ENCODE measurements around the gene RDX. TPM values are rescaled to one million over a fixed set of nuclear protein-coding genes. Genes with fewer than 3 reads are reported as not detected.

The RDX gene
- total and polyA plus RNA-seq, 4 donors: 126 to 185 (median 155) TPM

DNA sequence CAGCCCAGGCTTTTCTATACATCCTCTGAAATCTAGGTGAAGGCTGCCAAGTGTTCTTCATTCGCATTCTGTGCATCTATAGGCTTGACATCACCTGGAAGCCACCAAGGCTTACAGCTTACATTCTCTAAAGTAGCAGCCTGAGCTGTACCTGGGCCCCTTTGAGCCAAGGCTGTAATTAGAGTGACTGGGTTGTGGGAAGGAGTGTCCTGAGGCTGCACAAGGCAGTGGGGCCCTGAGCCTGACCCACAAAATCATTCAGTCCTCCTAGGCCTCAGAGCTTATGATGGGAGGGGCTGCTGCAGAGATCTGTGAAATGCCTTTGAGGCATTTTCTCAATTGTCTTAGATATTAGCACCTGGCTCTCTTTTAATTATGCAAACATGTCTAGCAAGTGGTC, 33.0 kb upstream of the RDX start:
- Histone ChIP-seq H3K27me3 (ENCODE audit: control insufficient read depth, insufficient read depth, low read length) (no peaks in the 10 kb centered on the region), H3K4me3 (ENCODE audit: low read depth, low read length) (no peak overlapping the region), H3K4me1 (ENCODE audit: control insufficient read depth, insufficient read depth, low read length) (no peaks in the 10 kb centered on the region), H3K9me3 (ENCODE audit: control insufficient read depth, insufficient read depth, low read length) (peaks cover 7% of the 10 kb centered on the region), H3K36me3 (ENCODE audit: control insufficient read depth, insufficient read depth, low read length) (no peaks in the 10 kb centered on the region), H3K27ac (ENCODE audit: low read depth, low read length) (no peak overlapping the region)
- DNase-seq (ENCODE audit: low read depth in 4 of 6, low spot score in 6 of 6): no peak
- 100% methylated on average over 1 of the region's 1 CpG for WGBS (ENCODE audit: insufficient coverage)

DNA sequence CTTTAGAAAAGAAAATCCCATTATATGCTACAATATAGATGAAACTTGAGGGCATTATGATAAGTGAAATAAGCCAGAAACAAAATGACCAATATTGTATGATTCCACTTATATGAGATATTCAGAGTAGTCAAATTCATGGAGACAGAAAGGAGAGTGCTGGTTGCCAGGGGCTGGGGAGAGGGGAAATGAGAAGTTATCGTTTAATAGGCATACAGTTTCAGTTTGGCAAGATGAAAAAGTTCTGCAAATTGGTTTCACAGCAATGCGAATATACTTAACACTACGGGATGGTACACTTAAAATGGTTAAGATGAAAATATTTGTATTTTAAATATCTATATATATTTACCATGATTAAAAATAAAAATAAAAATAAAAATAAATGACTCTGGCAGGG, 31.1 kb upstream of the RDX start:
- Histone ChIP-seq H3K27me3 (ENCODE audit: control insufficient read depth, insufficient read depth, low read length) (no peaks in the 10 kb centered on the region), H3K4me3 (ENCODE audit: low read depth, low read length) (no peak overlapping the region), H3K27ac (ENCODE audit: low read depth, low read length) (no peak overlapping the region), H3K9me3 (ENCODE audit: control insufficient read depth, insufficient read depth, low read length) (peaks cover 7% of the 10 kb centered on the region), H3K4me1 (ENCODE audit: control insufficient read depth, insufficient read depth, low read length) (no peaks in the 10 kb centered on the region), H3K36me3 (ENCODE audit: control insufficient read depth, insufficient read depth, low read length) (no peaks in the 10 kb centered on the region)
- no peak for DNase-seq (ENCODE audit: low read depth in 4 of 6, low spot score in 6 of 6)
- WGBS (ENCODE audit: insufficient coverage): no CpG with 5 or more reads among the region's 3 CpGs

DNA sequence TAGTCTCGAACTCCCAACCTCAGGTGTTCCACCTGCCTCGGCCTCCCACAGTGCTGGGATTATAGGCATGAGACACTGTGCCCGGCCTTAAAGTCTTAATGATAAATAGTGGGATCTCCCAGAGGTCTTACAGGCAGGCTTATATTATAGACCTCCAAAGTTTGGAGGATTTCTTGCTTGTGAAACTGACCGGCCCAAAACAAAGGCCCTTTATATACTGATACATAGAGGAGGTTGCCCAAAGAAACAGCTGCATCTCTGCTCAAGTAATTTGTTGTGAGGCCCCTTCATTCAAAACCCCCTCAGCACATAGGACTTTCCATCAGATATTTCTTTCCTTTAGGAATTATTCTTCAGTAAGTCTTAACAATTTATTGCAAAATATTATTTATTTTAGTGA, 27.4 kb upstream of the RDX start:
- H3K27me3 ChIP-seq (ENCODE audit: control insufficient read depth, insufficient read depth, low read length): no peaks in the 10 kb centered on the region
- H3K4me3 ChIP-seq (ENCODE audit: low read depth, low read length): no peak overlapping the region
- H3K4me1 ChIP-seq (ENCODE audit: control insufficient read depth, insufficient read depth, low read length): no peaks in the 10 kb centered on the region
- no peaks in the 10 kb centered on the region for H3K9me3 ChIP-seq (ENCODE audit: control insufficient read depth, insufficient read depth, low read length)
- no peak for DNase-seq (ENCODE audit: low read depth in 4 of 6, low spot score in 6 of 6)
- WGBS (ENCODE audit: insufficient coverage): 0% methylated on average over 1 of the region's 4 CpGs
- H3K36me3 ChIP-seq (ENCODE audit: control insufficient read depth, insufficient read depth, low read length): no peaks in the 10 kb centered on the region
- no peak overlapping the region for H3K27ac ChIP-seq (ENCODE audit: low read depth, low read length)

DNA sequence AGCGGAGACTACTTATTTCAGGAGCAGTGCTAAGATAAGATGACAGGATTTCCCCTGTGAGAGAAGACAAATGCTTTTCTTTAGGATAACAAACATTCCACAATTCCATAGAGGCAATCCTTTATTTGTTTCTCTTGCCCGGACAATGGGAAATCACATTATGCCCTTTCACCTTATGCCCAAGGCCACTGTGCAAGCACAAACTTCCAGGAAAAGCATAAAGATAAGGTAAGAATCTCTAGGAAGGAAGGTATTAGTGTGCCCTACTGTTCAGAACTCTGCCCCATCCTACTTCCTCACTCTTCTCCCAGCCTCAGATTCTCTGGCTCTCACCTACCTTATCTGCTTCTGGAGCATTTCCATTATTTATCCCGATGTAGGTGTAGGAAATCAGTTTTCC, 23.1 kb upstream of the RDX start:
- Histone ChIP-seq H3K9me3 (ENCODE audit: control insufficient read depth, insufficient read depth, low read length) (no peaks in the 10 kb centered on the region), H3K36me3 (ENCODE audit: control insufficient read depth, insufficient read depth, low read length) (no peaks in the 10 kb centered on the region), H3K27ac (ENCODE audit: low read depth, low read length) (no peak overlapping the region), H3K4me1 (ENCODE audit: control insufficient read depth, insufficient read depth, low read length) (peaks cover 4% of the 10 kb centered on the region), H3K4me3 (ENCODE audit: low read depth, low read length) (no peak overlapping the region), H3K27me3 (ENCODE audit: control insufficient read depth, insufficient read depth, low read length) (no peaks in the 10 kb centered on the region)
- WGBS (ENCODE audit: insufficient coverage): no CpG with 5 or more reads among the region's 3 CpGs
- no peak for DNase-seq (ENCODE audit: low read depth in 4 of 6, low spot score in 6 of 6)

DNA sequence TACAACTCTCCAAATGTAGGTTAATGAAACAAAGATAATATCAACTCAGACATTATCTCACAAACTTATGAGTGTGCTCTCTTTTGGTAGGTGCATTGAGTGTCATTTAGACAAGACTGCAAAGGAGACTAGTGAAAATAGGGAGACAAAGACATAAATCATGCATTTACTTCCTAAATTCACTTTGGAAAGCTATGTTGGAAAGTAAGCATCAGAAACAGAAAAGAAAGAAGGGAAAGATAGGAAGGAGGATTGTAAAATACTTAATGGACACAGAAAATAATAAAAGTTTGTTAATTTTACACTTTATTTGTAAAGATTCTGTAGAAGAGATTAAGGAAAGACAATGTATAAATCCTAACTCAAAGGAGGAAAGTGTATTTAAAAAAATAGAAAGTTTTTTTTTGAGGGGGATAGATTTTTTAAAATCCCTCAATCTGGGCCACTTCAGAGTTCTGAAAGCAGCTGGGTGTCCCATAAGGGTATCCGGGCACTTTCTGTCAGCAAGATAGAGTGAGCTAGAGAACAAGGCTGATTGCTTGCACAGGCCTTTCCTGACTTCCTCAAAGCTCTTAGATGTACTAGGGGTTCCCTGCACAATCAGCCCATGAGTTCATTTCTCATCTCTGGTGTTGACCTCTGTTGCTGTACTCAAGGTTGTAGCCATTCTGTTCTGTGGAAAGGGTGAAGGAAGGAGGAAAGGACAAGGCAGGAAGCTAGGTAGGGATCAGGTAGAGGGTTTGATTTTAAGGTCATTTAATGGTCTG, 22.4 kb upstream of the RDX start:
- no peaks in the 10 kb centered on the region for H3K27me3 ChIP-seq (ENCODE audit: control insufficient read depth, insufficient read depth, low read length)
- DNase-seq (ENCODE audit: low read depth in 4 of 6, low spot score in 6 of 6): no peak
- H3K36me3 ChIP-seq (ENCODE audit: control insufficient read depth, insufficient read depth, low read length): no peaks in the 10 kb centered on the region
- no peak overlapping the region for H3K4me3 ChIP-seq (ENCODE audit: low read depth, low read length)
- no peaks in the 10 kb centered on the region for H3K9me3 ChIP-seq (ENCODE audit: control insufficient read depth, insufficient read depth, low read length)
- no peak overlapping the region for H3K27ac ChIP-seq (ENCODE audit: low read depth, low read length)
- H3K4me1 ChIP-seq (ENCODE audit: control insufficient read depth, insufficient read depth, low read length): peaks cover 4% of the 10 kb centered on the region
- WGBS (ENCODE audit: insufficient coverage): 78% methylated on average over 1 of the region's 1 CpG

DNA sequence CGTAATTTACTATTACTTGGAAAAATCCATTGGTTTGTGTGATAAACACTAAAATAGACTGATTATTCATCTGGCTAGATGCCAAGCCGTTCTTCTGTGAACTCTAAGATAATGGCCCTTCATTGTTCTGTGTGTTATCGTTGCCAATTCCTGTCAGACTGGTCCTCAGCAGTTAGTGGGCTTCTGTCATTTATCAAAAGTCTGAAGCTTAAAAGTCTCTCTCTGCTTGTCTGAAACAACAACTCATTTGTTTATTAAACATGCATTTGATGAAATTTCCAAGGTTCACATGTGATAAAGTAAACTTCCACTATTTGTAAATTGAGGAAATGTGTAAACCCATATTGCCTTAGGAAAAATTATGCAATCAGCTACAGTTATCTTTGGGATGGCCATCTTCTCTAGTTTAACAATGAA, 21.1 kb upstream of the RDX start:
- no peak overlapping the region for H3K4me3 ChIP-seq (ENCODE audit: low read depth, low read length)
- no peaks in the 10 kb centered on the region for H3K9me3 ChIP-seq (ENCODE audit: control insufficient read depth, insufficient read depth, low read length)
- no peaks in the 10 kb centered on the region for H3K27me3 ChIP-seq (ENCODE audit: control insufficient read depth, insufficient read depth, low read length)
- no peaks in the 10 kb centered on the region for H3K36me3 ChIP-seq (ENCODE audit: control insufficient read depth, insufficient read depth, low read length)
- DNase-seq (ENCODE audit: low read depth in 4 of 6, low spot score in 6 of 6): peak in 2 of 6 donors; percentile 72 to 73
- 9% methylated on average over 2 of the region's 3 CpGs for WGBS (ENCODE audit: insufficient coverage)
- H3K4me1 ChIP-seq (ENCODE audit: control insufficient read depth, insufficient read depth, low read length): peaks cover 4% of the 10 kb centered on the region
- H3K27ac ChIP-seq (ENCODE audit: low read depth, low read length): no peak overlapping the region

DNA sequence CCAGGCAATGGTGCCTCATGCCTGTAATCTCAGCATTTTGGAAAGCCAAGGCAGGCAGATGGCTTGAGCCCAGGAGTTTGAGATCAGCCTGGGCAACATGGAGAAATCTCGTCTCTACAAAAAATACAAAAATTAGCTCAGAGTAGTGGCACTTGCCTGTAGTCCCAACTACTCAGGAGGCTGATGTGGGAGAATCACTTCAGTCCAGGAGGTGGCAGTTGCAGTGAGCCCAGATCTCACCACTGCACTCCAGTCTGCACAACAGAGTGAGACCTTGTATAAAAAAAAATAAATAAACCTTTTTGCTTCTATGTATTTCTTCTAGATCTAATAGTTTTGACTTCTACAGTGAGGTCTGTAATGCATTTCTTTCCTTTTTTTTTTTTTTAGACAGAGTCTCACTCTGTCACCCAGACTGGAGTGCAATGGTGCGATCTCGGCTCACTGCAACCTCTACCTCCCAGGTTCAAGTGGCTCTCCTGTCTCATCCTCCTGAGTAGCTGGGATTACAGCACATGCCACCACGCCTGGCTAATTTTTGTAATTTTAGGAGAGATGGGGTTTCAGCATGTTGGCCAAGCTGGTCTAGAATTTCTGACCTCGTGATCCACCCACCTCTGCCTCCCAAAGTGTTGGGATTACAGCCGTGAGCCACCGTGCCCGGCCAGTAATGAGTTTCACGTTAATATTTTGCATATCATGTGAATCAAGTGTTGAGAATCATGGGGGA, 18.1 kb upstream of the RDX start:
- no CpG with 5 or more reads among the region's 9 CpGs for WGBS (ENCODE audit: insufficient coverage)
- DNase-seq (ENCODE audit: low read depth in 4 of 6, low spot score in 6 of 6): no peak
- Histone ChIP-seq H3K4me1 (ENCODE audit: control insufficient read depth, insufficient read depth, low read length) (peaks cover 4% of the 10 kb centered on the region), H3K27ac (ENCODE audit: low read depth, low read length) (no peak overlapping the region), H3K4me3 (ENCODE audit: low read depth, low read length) (no peak overlapping the region), H3K27me3 (ENCODE audit: control insufficient read depth, insufficient read depth, low read length) (no peaks in the 10 kb centered on the region), H3K36me3 (ENCODE audit: control insufficient read depth, insufficient read depth, low read length) (no peaks in the 10 kb centered on the region), H3K9me3 (ENCODE audit: control insufficient read depth, insufficient read depth, low read length) (no peaks in the 10 kb centered on the region)

DNA sequence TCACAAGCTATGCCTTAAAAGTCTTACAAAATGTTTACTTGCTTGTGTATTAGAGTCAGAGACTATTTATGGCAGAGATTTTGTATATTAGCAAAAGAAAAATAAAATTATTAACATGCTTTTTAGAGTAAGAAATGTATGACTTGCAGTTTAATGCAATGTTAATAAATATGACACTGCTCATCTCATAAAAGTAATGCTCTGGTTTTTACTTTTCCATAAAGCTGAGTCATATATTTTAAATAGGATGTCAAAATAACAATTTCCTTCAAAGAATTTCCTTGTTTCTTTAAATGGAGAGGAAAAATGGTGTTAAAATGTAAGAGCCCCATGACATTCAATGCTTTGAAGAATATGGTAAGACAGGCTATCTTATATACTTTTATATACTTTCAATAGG, 16.3 kb upstream of the RDX start:
- Histone ChIP-seq H3K27me3 (ENCODE audit: control insufficient read depth, insufficient read depth, low read length) (no peaks in the 10 kb centered on the region), H3K4me1 (ENCODE audit: control insufficient read depth, insufficient read depth, low read length) (no peaks in the 10 kb centered on the region), H3K4me3 (ENCODE audit: low read depth, low read length) (no peak overlapping the region), H3K27ac (ENCODE audit: low read depth, low read length) (no peak overlapping the region), H3K36me3 (ENCODE audit: control insufficient read depth, insufficient read depth, low read length) (no peaks in the 10 kb centered on the region), H3K9me3 (ENCODE audit: control insufficient read depth, insufficient read depth, low read length) (no peaks in the 10 kb centered on the region)
- no peak for DNase-seq (ENCODE audit: low read depth in 4 of 6, low spot score in 6 of 6)

DNA sequence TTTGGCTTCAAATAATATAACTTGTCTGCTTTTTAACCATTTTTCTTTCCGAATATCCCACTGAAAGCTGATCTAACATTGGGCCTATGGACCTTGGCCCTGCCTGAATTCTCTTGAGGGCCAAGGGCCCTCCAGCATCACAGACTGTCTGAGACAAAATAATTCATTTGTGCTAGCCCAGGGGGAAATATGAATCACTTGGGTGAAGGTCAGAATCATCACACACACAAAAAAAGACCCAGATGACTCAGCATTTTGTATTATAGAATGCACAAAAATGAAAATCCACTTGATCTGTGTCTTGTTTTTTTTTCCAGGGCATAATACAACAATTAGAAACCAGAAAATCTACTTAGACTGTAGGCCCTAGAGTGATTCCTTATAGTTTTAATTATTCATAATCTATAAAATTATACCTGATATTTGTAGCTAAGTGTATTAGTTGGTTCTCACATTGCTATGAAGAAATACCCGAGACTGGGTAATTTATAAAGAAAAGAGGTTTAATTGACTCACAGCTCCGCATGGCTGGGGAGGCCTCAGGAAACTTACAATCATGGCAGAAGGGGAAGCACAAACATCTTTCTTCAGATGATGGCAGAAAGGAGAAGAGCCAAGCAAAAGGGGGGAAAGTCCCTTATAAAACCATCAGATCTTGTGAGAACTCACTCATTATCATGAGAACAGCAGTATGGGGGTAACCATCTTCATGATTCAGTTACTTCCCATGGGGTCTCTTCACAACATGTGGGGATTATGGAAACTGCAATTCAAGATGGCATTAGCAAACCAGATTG, 15.6 kb upstream of the RDX start:
- H3K4me3 ChIP-seq (ENCODE audit: low read depth, low read length): no peak overlapping the region

More for the DNA sequence above, 15.6 kb upstream of the RDX start:
- Histone ChIP-seq H3K4me1 (ENCODE audit: control insufficient read depth, insufficient read depth, low read length) (no peaks in the 10 kb centered on the region), H3K27ac (ENCODE audit: low read depth, low read length) (no peak overlapping the region), H3K27me3 (ENCODE audit: control insufficient read depth, insufficient read depth, low read length) (no peaks in the 10 kb centered on the region), H3K36me3 (ENCODE audit: control insufficient read depth, insufficient read depth, low read length) (no peaks in the 10 kb centered on the region), H3K9me3 (ENCODE audit: control insufficient read depth, insufficient read depth, low read length) (no peaks in the 10 kb centered on the region)
- 91% methylated on average over 1 of the region's 3 CpGs for WGBS (ENCODE audit: insufficient coverage)
- no peak for DNase-seq (ENCODE audit: low read depth in 4 of 6, low spot score in 6 of 6)
